ENCODE measurements around the gene PLAAT2. TPM values are rescaled to one million over a fixed set of nuclear protein-coding genes. Genes with fewer than 3 reads are reported as not detected.

PLAAT2 gene
- total and polyA plus RNA-seq, 9 of the 15 experiments (the other 6 are each of a cell fraction or from before 2014, with no cell fraction given), result not detected

- TF ChIP-seq PBX2 (CRISPR knock-in tag; IDR thresholded peaks at IDR 0.05; ENCODE audit: low read depth), result no peak
- peak; percentile 82 for TF ChIP-seq PBX2 (tag; conservative IDR thresholded peaks at IDR 0.05; ENCODE audit: low read depth)
- peak; percentile 42; the same call in 1 of the 2 replicates for TF ChIP-seq NKRF (IDR thresholded peaks at IDR 0.05; ENCODE audit: borderline replicate concordance)
- TF ChIP-seq GATAD2B (IDR thresholded peaks at IDR 0.05; ENCODE audit: borderline replicate concordance), result peak; percentile 96
- peak; percentile 28; the same call in 1 of the 2 replicates for TF ChIP-seq MGA (IDR thresholded peaks at IDR 0.05)
- no peak for TF ChIP-seq ZNF668 (CRISPR knock-in tag; IDR thresholded peaks at IDR 0.05)
- peak; percentile 39 to 74; a peak in 2 of 4 replicates for TF ChIP-seq MNT (conservative IDR thresholded peaks at IDR 0.05)
These were observed 4.1 kb upstream of the PLAAT2 start (continued) for GRCh38 chr11:63567044-63567840.

Data from K562 (cell line).